Activated CD4-positive, alpha-beta T cell treated with anti-CD3 and anti-CD28 coated beads for 36 hours (primary cell): Measurements from ENCODE around the gene PPP1R26. TPM values are rescaled to one million over a fixed set of nuclear protein-coding genes. Genes with fewer than 3 reads are reported as not detected.

Experiments
- ATAC-seq: fragments of 200-7000 bp; cut with Tn5 transposase; one replicate; pipeline ENCODE4 v1.10.0; 2021; ENCODE audit warnings: mild to moderate bottlenecking, moderate library complexity
- CTCF ChIA-PET: fragments of 350-600 bp; sonication (Branson Sonifier 250); formaldehyde crosslinking; loops from one replicate; lab custom pipeline; 2021; ENCODE audit warnings: antibody characterized with exemption; lab: Charles Lee
- POLR2A ChIA-PET: fragments of 350-600 bp; sonication (Branson Sonifier 250); formaldehyde crosslinking; loops from one replicate; lab custom pipeline; 2021; ENCODE audit warnings: antibody characterized with exemption, inconsistent platforms; lab: Charles Lee
- DNase-seq: peaks from one replicate; pipeline ENCODE4 v3.0.0-alpha.2; 2020
- H3K27ac Mint-ChIP-seq: one replicate; pipeline ENCODE4 v1.8.0; 2021; ENCODE audit warnings: mixed read lengths
- H3K27me3 Mint-ChIP-seq: one replicate; pipeline ENCODE4 v1.8.0; 2021; ENCODE audit warnings: mixed read lengths
- H3K36me3 Mint-ChIP-seq: one replicate; pipeline ENCODE4 v1.8.0; 2021; ENCODE audit warnings: low read depth, mixed read lengths
- H3K4me1 Mint-ChIP-seq: one replicate; pipeline ENCODE4 v1.8.0; 2021; ENCODE audit warnings: mixed read lengths
- H3K4me3 Mint-ChIP-seq: one replicate; pipeline ENCODE4 v1.8.0; 2021; ENCODE audit warnings: mild to moderate bottlenecking, moderate library complexity, mixed read lengths
- H3K9me3 Mint-ChIP-seq: one replicate; pipeline ENCODE4 v1.8.0; 2021; ENCODE audit warnings: low read depth, mixed read lengths
- intact Hi-C, 2 experiments: fragments of 100-400 bp; cut with DNase I in 1 of 2; cut with micrococcal nuclease in 1 of 2; formaldehyde crosslinking; loops; one replicate each; pipeline versions ENCODE4 v1.14.2 to v1.15.1; 2022 to 2024; cut with DNase I, micrococcal nuclease
- total RNA-seq, 2 experiments: library from RNA; stranded (reverse); gene quantifications; one replicate each; pipeline ENCODE4 v1.2.3, GENCODE V29; 2021

The PPP1R26 gene
- total RNA-seq, 2 experiments from 2014 or later: 1.5 to 2.4 TPM

- intact Hi-C loops: no loop called here
- ATAC-seq (no peak), DNase-seq (no peak)
- Mint-ChIP-seq H3K4me3 (no peak overlapping the region), H3K9me3 (no peaks in the 10 kb centered on the region), H3K36me3 (no peaks in the 10 kb centered on the region), H3K27me3 (peaks cover 28% of the 10 kb centered on the region), H3K4me1 (peaks cover 6% of the 10 kb centered on the region), H3K27ac (no peak overlapping the region)
- POLR2A ChIA-PET: no interaction called here
- CTCF ChIA-PET: interaction anchor here (0.7 to 2.1 kb wide), 3 partner anchors 16 to 78 kb away, joined by 3 to 4 read pairs (median 3); no protein-coding TSS in a partner anchor
Observed at GRCh38 chr9:135482015-135482754, 2.6 kb downstream of the PPP1R26 start.

GRCh38 chr9:135484460-135485277 lies 5.1 kb downstream of the PPP1R26 start:
- ATAC-seq: no peak
- H3K4me1 Mint-ChIP-seq: peaks cover 2% of the 10 kb centered on the region

DNA sequence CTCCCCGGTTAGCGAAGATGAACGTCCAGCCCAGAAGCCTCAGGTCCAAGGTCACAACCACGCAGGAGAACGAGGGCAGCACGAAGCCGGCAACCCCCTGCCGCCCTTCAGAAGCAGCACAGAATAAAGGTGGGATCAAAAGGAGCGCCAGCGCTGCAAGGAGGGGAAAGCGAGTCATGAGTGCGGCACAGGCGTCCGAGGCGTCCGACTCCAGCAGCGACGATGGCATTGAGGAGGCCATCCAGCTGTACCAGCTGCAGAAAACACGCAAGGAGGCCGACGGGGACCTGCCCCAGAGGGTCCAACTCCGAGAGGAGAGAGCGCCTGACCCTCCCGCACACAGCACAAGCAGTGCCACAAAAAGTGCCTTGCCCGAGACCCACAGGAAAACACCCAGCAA lies 5.8 kb downstream of the PPP1R26 start:
- CTCF ChIA-PET: no interaction called here
- Mint-ChIP-seq H3K4me3 (no peak overlapping the region), H3K9me3 (no peaks in the 10 kb centered on the region), H3K27me3 (peaks cover 17% of the 10 kb centered on the region), H3K4me1 (peaks cover 2% of the 10 kb centered on the region), H3K36me3 (no peaks in the 10 kb centered on the region), H3K27ac (no peak overlapping the region)
- ATAC-seq: no peak
- intact Hi-C loops: no loop called here
- POLR2A ChIA-PET: no interaction called here
- no peak for DNase-seq

More at GRCh38 chr9:135484460-135485277, 5.1 kb downstream of the PPP1R26 start:
- H3K4me3 Mint-ChIP-seq: no peak overlapping the region
- H3K9me3 Mint-ChIP-seq: no peaks in the 10 kb centered on the region
- intact Hi-C loops: no loop called here
- H3K27me3 Mint-ChIP-seq: peaks cover 17% of the 10 kb centered on the region
- POLR2A ChIA-PET: no interaction called here
- CTCF ChIA-PET: interaction anchor here (2.1 kb wide), 1 partner anchor 20 kb away, joined by 4 read pairs; no protein-coding TSS in a partner anchor
- no peaks in the 10 kb centered on the region for H3K36me3 Mint-ChIP-seq
- no peak for DNase-seq
- H3K27ac Mint-ChIP-seq: no peak overlapping the region

- no peak for ATAC-seq
- DNase-seq: no peak
- ChIA-PET POLR2A (no interaction called here), CTCF (interaction anchor here (0.7 kb wide), 1 partner anchor 1029 kb away, joined by 3 read pairs; no protein-coding TSS in a partner anchor)
- H3K4me3 Mint-ChIP-seq: no peak overlapping the region
- no peaks in the 10 kb centered on the region for H3K9me3 Mint-ChIP-seq
- no peak overlapping the region for H3K27ac Mint-ChIP-seq
- intact Hi-C loops: no loop called here
- no peaks in the 10 kb centered on the region for H3K36me3 Mint-ChIP-seq
- peaks cover 2% of the 10 kb centered on the region for H3K4me1 Mint-ChIP-seq
- H3K27me3 Mint-ChIP-seq: peaks cover 17% of the 10 kb centered on the region
Observed at GRCh38 chr9:135485832-135486231, 6.2 kb downstream of the PPP1R26 start.

DNA sequence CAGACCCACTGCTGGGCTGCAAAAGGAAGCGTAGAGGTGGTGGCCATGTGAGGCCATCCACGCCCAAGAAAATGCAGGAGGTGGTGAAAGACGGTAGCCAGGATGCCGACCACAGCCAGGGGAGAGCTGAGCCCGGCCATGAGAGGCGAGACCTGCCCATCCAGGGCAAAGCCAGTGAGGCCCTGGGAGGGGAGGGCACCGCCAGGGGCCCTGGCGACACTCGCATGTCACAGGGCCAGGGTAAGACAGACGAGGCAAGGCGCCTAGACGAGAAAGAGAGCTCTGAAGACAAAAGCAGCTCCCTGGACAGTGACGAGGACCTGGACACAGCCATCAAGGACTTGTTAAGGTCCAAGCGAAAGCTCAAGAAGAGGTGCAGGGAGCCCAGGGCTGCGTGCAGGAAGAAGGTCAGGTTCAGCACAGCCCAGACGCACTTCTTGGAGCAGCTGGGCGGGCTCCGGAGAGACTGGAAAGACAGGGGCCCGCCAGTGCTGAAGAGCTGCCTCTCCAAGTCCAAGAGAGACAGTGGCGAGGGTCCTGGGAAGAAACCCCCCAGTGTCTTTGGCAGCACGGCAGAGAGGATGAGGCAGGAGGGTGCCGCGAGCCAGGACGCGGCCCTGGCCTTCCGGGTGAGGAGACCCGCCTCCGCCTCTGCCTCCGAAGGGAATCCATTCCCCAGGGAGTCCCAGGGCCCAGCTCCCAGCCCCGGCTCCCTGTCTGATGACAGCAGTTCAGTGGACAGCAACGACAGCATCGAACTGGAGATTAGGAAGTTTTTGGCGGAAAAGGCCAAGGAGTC lies 6.9 kb downstream of the PPP1R26 start:
- intact Hi-C loops: no loop called here
- POLR2A ChIA-PET: no interaction called here
- ATAC-seq (no peak), DNase-seq (no peak)
- H3K9me3 Mint-ChIP-seq: no peaks in the 10 kb centered on the region
- CTCF ChIA-PET: interaction anchor here (0.6 to 0.7 kb wide), 2 partner anchors 18 to 1030 kb away, joined by 3 to 4 read pairs; no protein-coding TSS in a partner anchor
- H3K4me3 Mint-ChIP-seq: no peak overlapping the region
- H3K27me3 Mint-ChIP-seq: peaks cover 15% of the 10 kb centered on the region
- no peaks in the 10 kb centered on the region for H3K36me3 Mint-ChIP-seq
- H3K4me1 Mint-ChIP-seq: peaks cover 2% of the 10 kb centered on the region
- no peak overlapping the region for H3K27ac Mint-ChIP-seq

- ATAC-seq (no peak), DNase-seq (no peak)
- intact Hi-C loops: no loop called here
- POLR2A ChIA-PET: no interaction called here
- Mint-ChIP-seq H3K27me3 (peaks cover 10% of the 10 kb centered on the region), H3K27ac (no peak overlapping the region), H3K4me1 (no peaks in the 10 kb centered on the region), H3K36me3 (no peaks in the 10 kb centered on the region), H3K4me3 (no peak overlapping the region), H3K9me3 (no peaks in the 10 kb centered on the region)
- CTCF ChIA-PET: no interaction called here
Observed at GRCh38 chr9:135487281-135488012, 7.9 kb downstream of the PPP1R26 start.

DNA sequence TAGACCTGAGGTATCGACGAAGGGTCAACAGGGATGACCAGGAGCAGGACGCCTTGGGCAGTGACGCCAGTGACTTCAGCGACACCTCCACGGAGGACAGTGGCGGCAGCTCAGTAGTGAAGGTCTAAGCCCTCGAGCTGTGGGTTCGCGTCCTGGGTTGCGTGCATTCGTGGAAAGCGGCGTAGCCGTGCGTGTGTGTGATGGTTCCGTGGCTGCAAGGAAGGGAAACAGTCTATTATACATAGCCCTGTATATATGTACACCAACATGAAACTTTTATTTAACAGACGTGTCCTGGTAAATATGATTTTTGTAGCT lies 8.4 kb downstream of the PPP1R26 start:
- Mint-ChIP-seq H3K9me3 (no peaks in the 10 kb centered on the region), H3K4me3 (no peak overlapping the region), H3K27me3 (peaks cover 8% of the 10 kb centered on the region), H3K27ac (no peak overlapping the region), H3K4me1 (no peaks in the 10 kb centered on the region), H3K36me3 (no peaks in the 10 kb centered on the region)
- POLR2A ChIA-PET: no interaction called here
- intact Hi-C loops: no loop called here
- ATAC-seq (no peak), DNase-seq (no peak)
- CTCF ChIA-PET: no interaction called here

GRCh38 chr9:135488527-135488926 lies 8.9 kb downstream of the PPP1R26 start:
- H3K36me3 Mint-ChIP-seq: no peaks in the 10 kb centered on the region
- ChIA-PET POLR2A (interaction anchor here (0.6 kb wide), 1 partner anchor 8 kb away, joined by 4 read pairs; no protein-coding TSS in a partner anchor), CTCF (no interaction called here)
- intact Hi-C loops: no loop called here
- H3K4me3 Mint-ChIP-seq: no peak overlapping the region
- H3K9me3 Mint-ChIP-seq: no peaks in the 10 kb centered on the region
- DNase-seq (no peak), ATAC-seq (no peak)
- H3K27ac Mint-ChIP-seq: no peak overlapping the region
- H3K27me3 Mint-ChIP-seq: peaks cover 8% of the 10 kb centered on the region
- no peaks in the 10 kb centered on the region for H3K4me1 Mint-ChIP-seq

GRCh38 chr9:135489188-135489906 lies 9.8 kb downstream of the PPP1R26 start:
- intact Hi-C loops: no loop called here
- DNase-seq (no peak), ATAC-seq (no peak)
- ChIA-PET POLR2A (no interaction called here), CTCF (no interaction called here)
- Mint-ChIP-seq H3K27me3 (peaks cover 6% of the 10 kb centered on the region), H3K9me3 (no peaks in the 10 kb centered on the region), H3K4me3 (no peak overlapping the region), H3K4me1 (no peaks in the 10 kb centered on the region), H3K27ac (no peak overlapping the region), H3K36me3 (no peaks in the 10 kb centered on the region)

DNA sequence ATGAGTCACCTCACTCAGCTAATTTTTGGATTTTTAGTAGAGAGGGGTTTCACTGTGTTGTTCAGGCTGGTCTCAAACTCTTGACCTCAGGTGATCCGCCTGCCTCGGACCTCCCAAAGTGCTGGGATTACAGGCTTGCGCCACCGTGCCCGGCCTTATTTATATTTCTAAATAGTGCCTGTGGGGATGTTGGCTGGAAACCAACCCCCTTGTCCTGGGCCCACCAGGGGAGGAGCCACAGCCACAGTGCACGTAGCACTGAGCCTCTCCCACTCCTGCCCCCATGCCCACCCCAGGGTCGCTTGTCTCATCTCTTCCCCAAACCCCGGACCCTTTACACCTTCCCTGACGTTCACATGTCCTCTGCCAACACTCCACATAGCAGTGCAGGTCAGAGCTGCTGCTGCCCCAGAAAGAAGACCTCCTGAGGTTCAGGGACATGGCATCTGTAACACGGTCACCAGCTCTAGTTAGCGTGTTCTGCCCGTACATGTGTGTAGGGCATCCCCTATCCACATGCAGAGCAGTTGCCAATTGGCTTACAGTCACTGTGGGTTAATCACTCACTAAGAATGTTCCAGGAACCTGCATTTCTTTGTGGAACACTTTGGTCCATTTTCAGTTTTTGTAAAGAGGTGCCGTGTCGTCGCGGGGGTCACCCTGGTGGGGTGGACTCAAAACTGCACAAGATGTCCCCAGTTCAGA lies 10.7 kb downstream of the PPP1R26 start:
- H3K36me3 Mint-ChIP-seq: no peaks in the 10 kb centered on the region

More for the DNA sequence above, 10.7 kb downstream of the PPP1R26 start:
- Mint-ChIP-seq H3K4me3 (no peak overlapping the region), H3K9me3 (no peaks in the 10 kb centered on the region), H3K27me3 (peaks cover 4% of the 10 kb centered on the region), H3K27ac (no peak overlapping the region), H3K4me1 (no peaks in the 10 kb centered on the region)
- DNase-seq (no peak), ATAC-seq (no peak)
- intact Hi-C loops: no loop called here
- POLR2A ChIA-PET: no interaction called here
- CTCF ChIA-PET: interaction anchor here (0.7 kb wide), 1 partner anchor 24 kb away, joined by 3 read pairs; no protein-coding TSS in a partner anchor
